Astrocyte of the spinal cord (primary cell): ENCODE measurements around the gene GBF1.
A peak's percentile ranks its signal among the peaks of the same experiment; 100 is the strongest.

Experiments
- DNase-seq: peaks from one replicate; pipeline ENCODE4 v3.0.0; 2011; ENCODE audit warnings: low read depth, low spot score
- H3K4me3 ChIP-seq: 2 replicates; pipeline ENCODE4 v1.5.1; 2011; ENCODE audit warnings: low read depth, mild to moderate bottlenecking, low read length, moderate library complexity
- in situ Hi-C: cut with HindIII; loops from 2 replicates; pipeline ENCODE4 v1.10.0; 2017; ENCODE audit warnings: low sequenced_read_pairs
- TF ChIP-seq, protein P1 (sequence below): IDR thresholded peaks from 2 replicates; pipeline ENCODE4 v1.5.1; 2012; ENCODE audit warnings: low read depth, mild to moderate bottlenecking, low read length, inconsistent platforms

The GBF1 gene

GRCh38 chr10:102409604-102410428 is 164.5 kb downstream of the GBF1 start:
- in situ Hi-C loops, result no loop called here
- H3K4me3 ChIP-seq, result peak overlapping the region; percentile 24

DNA sequence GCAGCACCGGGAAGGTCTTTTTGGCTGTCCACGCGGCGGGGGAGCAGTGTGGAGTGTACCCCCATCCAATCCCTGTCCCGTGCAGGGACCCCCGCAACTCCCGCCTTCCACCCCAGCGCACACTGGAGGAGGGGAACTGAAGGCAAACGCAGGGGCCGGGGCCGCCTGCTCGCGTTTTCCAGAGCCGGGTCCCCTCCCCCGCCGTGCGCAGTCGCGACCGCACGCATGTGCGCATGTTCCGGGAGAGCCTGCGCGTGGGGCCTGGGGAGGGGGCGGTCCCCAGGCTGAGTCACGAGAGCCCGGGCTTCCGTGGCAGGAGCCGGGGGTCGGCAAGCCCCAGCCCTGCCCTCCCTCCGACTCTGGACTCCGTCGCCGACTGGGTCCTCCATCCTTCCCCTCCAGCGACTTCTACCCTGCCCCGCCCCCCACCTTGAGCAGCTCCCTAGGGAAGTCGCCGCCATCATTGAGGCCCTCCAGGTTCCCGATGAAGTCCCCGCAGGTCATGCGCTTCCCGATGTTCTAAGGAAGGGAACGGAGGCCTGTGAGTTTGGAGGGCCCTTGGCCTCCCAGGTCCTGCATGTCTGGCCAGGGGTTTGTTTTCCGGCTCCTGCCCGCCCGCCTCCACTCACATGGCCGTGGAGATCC is 165.2 kb downstream of the GBF1 start:
- DNase-seq, result no peak
- in situ Hi-C loops, result no loop called here
- TF ChIP-seq, protein P1, sequence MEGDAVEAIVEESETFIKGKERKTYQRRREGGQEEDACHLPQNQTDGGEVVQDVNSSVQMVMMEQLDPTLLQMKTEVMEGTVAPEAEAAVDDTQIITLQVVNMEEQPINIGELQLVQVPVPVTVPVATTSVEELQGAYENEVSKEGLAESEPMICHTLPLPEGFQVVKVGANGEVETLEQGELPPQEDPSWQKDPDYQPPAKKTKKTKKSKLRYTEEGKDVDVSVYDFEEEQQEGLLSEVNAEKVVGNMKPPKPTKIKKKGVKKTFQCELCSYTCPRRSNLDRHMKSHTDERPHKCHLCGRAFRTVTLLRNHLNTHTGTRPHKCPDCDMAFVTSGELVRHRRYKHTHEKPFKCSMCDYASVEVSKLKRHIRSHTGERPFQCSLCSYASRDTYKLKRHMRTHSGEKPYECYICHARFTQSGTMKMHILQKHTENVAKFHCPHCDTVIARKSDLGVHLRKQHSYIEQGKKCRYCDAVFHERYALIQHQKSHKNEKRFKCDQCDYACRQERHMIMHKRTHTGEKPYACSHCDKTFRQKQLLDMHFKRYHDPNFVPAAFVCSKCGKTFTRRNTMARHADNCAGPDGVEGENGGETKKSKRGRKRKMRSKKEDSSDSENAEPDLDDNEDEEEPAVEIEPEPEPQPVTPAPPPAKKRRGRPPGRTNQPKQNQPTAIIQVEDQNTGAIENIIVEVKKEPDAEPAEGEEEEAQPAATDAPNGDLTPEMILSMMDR, result no peak
- H3K4me3 ChIP-seq, result peak overlapping the region; percentile 24

More at GRCh38 chr10:102409604-102410428, 164.5 kb downstream of the GBF1 start:
- no peak for DNase-seq
- TF ChIP-seq, protein P1, result no peak

DNA sequence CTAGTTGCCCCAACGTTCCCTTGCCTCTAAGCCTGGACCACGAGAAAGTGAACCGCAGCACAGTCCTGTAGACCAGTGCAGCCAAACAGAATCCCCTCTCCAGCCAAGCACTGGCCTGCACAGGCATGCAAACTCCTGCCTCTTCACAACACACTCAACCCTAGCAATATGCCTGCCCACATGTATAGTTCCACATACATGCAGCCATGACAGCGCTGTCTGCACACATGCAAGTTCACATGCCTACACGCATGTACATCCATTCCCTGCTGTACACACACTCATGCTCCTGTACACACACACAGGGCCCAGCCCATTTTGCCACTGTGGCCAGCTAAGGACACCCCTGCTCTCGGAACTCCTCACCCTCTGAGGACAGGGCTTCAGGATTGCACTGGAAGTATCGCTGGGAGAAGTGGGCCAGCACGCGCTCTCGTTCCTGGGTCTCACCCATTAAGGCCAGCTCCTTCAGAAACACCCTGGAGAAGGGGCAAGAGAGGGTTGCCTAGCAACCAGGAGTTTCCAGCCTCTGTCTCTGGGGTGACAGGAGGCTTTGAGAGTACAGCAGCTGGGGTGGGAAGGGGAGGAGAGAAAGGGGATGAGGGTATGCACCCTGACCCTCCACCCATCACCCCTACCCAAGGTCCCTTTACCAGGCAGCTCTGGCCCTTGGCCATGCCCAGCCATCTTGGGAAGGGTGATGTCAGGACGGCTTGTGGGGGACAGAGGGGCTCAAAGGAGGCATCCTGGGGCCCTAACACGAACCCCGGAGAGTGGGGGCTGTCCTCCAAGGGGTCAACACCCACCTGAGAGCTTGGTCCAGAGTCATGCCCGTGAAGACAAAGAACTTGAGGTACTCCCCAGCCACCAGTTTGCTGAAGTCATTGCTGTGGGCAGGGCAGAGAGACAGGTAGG is 166.3 kb downstream of the GBF1 start:
- in situ Hi-C loops, result no loop called here
- no peak overlapping the region for H3K4me3 ChIP-seq
- no peak for DNase-seq
- TF ChIP-seq, protein P1, result no peak

GRCh38 chr10:102412293-102412692 is 167.0 kb downstream of the GBF1 start:
- no peak for DNase-seq
- in situ Hi-C loops, result no loop called here
- no peak overlapping the region for H3K4me3 ChIP-seq
- TF ChIP-seq, protein P1, result no peak

DNA sequence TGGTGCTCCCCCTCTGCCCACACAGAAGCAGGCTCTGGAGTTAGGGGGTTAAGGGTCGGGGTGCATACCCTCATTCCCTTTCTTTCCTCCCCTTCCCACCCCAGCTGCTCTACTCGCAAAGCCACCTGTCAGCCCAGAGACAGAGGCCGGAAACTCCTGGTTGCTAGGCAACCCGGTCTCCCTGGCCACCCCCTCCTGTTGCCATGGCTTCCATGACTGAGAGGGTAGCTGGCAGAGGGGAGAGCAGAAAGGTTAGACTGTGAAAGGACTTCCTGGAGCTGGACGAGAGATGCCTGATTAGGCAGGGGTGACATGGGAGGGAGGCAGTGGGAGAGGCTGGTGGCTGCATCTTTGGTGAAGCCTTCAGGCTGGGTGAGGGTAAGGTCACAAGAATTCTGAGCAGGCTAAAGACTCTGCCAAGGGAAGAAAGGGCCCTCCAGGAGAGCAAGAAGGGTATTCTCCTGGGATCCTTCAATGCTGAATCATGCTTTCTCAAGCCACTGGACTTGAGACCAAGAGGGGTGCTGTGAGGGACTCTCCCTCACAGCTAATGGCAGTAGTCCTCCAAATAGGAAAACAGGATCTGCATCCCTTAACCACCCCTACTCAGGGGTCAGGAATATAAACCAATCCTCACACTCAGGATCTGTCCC is 167.8 kb downstream of the GBF1 start:
- DNase-seq, result no peak
- H3K4me3 ChIP-seq, result no peak overlapping the region
- TF ChIP-seq, protein P1, result no peak
- in situ Hi-C loops, result no loop called here
